ENCODE data around the gene NFILZ.

- TF ChIP-seq EZH2phosphoT487 (conservative IDR thresholded peaks at IDR 0.05; ENCODE audit: low read length) (no peak), CTCF (IDR thresholded peaks at IDR 0.05; ENCODE audit: insufficient read depth, low read length, poor library complexity, severe bottlenecking) (no peak)
Observed at GRCh38 chr19:8592231-8593009, 38.0 kb upstream of the NFILZ start.

All from SU-DHL-6 (cell line).